Posterior cingulate gyrus (tissue), 11 donors: ENCODE data around the gene GSK3B.
A peak's percentile ranks its signal among the peaks of the same experiment; 100 is the strongest.

ENCODE experiments used
- DNase-seq, 10 donors: peaks; one replicate each; pipeline versions ENCODE4 v3.0.0 to v3.0.0-alpha.2; 2020 to 2021; ENCODE audit warnings: mixed read lengths in 3 of 10
- intact Hi-C: fragments of 100-400 bp; cut with DNase I; formaldehyde crosslinking; loops from one replicate; pipeline ENCODE4 v1.15.1; 2023

GSK3B gene

GRCh38 chr3:119794971-119795612 lies 299.2 kb downstream of the GSK3B start:
- DNase-seq, result no peak
- intact Hi-C loops, result no loop called here

GRCh38 chr3:119794401-119794800 lies 299.8 kb downstream of the GSK3B start:
- no peak for DNase-seq
- intact Hi-C loops, result no loop called here

- intact Hi-C loops, result no loop called here
- DNase-seq, result peak in 1 of 10 donors; percentile 57
These were observed 302.0 kb downstream of the GSK3B start for GRCh38 chr3:119792270-119792669.

- no peak for DNase-seq
- intact Hi-C loops, result no loop called here
These were observed 303.9 kb downstream of the GSK3B start for GRCh38 chr3:119790369-119790768.

- intact Hi-C loops, result no loop called here
These were observed 307.8 kb downstream of the GSK3B start for GRCh38 chr3:119786409-119786808.

GRCh38 chr3:119783883-119784282 lies 310.4 kb downstream of the GSK3B start:
- DNase-seq, result no peak
- intact Hi-C loops, result no loop called here

More at GRCh38 chr3:119786409-119786808, 307.8 kb downstream of the GSK3B start:
- no peak for DNase-seq

- intact Hi-C loops, result no loop called here
- no peak for DNase-seq
These were observed 311.0 kb downstream of the GSK3B start for GRCh38 chr3:119783255-119783654.

- intact Hi-C loops, result no loop called here
- no peak for DNase-seq
These were observed 311.8 kb downstream of the GSK3B start for GRCh38 chr3:119782460-119782859.

GRCh38 chr3:119781330-119782198 lies 312.7 kb downstream of the GSK3B start, which contains the start of gene NR1I2:
TSS of gene NR1I2 (plus strand) at chr3:119782101.
- intact Hi-C loops, result no loop called here
- DNase-seq, result no peak

GRCh38 chr3:119779731-119780383 lies 314.4 kb downstream of the GSK3B start:
- intact Hi-C loops, result no loop called here
- no peak for DNase-seq

GRCh38 chr3:119778811-119779210 lies 315.4 kb downstream of the GSK3B start:
- intact Hi-C loops, result no loop called here
- no peak for DNase-seq

GRCh38 chr3:119778176-119778575 lies 316.1 kb downstream of the GSK3B start:
- DNase-seq, result no peak
- intact Hi-C loops, result no loop called here

GRCh38 chr3:119776304-119776703 lies 317.9 kb downstream of the GSK3B start:
- intact Hi-C loops, result no loop called here
- DNase-seq, result no peak

GRCh38 chr3:119774444-119774843 lies 319.8 kb downstream of the GSK3B start:
- intact Hi-C loops, result no loop called here
- no peak for DNase-seq
